NCI-H226 (cell line): Measurements from ENCODE around the gene NHERF1.

Experiments used
- DNase-seq: peaks from one replicate; pipeline ENCODE4 v3.0.0-alpha.2; 2015

The NHERF1 gene

DNA sequence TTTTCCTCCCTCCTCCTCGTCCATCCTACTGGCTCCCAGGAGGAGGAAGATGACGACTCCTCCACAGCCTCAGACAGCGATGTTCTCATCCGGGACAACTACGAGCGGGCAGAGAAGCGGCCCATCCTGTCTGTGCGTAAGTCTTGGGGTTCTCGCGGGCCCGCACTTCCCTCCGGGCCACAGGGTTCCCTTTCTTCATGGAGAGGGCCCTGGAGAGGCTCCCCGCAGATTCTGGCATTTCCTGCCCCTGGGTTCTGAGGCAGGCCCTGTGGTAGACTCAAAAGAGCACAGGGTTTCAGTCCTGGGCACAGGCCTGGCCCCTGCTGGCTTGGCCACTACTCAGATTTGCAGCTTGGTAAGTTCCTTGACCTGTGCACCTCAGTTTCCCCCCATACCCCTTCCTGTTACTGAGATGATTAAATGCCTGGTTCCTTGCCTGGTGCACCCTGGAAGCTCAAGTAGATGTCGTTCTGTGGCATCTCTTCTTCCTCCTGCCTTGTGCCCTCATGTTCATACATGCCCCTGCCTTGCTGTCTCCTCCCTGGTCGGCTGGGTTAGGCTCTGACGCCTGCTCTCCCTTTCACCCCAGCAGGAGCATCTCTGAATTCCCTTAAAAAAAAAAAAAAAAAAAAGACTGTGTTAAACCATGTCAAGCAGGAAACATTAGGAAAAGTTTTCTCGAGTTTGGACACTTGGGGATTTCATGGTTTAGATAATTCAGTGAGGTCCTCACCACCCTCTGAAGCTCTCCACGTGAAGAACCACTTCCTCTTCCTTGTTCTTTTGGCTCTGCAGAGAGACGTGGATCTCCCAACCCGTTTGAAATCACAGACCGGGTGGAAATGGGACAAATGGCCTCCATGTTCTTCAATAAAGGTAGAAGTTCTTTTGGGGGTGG is 42.0 kb downstream of the NHERF1 start:
- DNase-seq = no peak

DNA sequence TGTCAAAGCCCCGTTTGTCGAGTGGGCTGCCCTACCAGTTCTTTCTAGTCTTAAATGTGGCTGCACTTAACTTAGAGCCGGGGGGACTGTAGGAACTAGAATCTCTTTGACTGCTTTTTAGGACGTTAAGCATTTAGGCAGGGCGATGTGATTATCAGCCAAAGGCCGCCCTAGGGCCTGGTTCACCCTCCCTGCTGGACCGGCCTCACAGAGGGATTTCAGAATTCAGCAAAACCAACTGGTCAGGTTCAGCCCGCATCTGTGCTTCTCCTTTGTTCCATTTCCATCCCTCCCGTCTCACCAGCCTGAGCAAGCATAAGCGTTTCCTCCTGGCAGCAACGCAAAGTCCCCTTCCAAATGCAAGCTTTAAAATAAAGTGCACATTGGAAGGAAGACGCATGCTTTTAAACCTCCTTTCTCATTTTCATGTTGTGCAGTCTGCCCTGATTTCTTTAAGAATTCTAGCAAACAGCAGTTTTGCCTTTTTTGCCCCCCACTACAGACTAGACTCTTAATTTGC is 44.2 kb downstream of the NHERF1 start:
- no peak for DNase-seq

DNA sequence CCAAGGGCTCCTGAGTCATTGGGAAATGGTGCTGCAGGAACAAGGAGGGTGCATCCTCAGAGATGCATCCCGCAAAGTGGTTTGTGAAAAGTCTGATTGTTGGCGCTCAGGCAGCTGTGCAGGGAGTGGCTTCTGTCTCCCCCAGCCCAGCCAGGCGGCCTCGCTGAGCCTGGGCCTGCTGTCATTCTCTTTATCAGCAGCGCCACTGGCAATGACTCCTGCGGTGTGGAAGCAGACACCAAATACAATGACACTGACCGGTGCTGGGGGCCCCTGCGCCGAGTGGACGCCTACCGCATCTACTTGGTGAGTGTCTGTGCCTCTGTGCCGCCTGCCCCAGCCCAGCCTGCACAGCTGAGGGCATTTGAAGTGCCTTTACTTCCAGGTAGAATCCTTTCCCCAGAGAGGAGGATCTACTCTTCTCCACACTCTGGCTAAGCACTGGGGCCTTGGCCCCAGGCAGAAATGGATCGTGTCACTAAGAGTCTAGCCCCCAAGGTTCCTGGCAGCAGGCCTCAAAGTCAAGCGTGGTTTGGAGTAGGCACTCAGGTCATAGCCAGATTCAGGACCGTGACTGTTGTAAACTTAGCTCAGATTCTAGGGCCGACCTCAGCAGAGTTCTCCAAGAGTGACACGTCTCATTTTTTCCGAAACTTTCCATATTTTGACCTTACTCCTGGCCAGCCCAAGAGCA is 47.0 kb downstream of the NHERF1 start:
- no peak for DNase-seq

DNA sequence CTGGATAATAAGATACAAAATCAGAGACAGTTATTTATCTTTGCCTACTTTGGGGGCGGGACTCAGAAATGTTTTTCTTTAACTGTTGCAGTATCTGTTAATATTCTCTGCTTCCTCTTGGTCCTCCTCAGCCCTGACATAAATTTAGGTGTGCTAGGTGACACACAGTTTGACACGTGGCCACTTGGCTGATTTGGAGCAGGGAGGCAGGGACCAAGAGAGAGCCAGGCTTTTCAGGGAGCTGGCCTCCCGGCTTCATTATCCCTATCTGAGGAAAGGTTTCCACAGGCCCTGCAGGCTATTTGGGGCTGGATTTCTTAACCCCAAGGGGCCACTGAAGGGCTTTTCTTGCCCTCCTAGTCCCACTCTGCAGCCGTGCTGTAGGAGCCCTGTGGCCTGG is 47.8 kb downstream of the NHERF1 start:
- DNase-seq = no peak

DNA sequence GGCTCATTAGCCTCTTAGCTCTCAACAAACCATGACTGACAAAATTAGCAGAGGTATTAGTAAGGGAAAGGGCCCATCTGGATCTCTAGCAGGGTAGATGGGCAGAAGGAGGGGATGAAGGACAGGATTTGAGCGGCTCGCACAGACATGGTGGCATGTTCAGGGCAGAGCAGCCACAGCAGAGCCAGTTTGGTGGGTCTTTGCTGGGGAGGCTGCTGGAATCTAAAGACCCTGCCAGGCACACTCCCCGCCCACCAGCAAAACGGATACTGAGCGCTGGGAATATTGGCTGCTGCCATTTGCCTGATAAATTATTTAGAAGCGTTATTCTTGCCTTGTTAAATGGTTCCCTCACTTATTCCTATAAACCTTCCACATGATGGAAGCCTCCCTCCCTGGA is 48.4 kb downstream of the NHERF1 start:
- no peak for DNase-seq

DNA sequence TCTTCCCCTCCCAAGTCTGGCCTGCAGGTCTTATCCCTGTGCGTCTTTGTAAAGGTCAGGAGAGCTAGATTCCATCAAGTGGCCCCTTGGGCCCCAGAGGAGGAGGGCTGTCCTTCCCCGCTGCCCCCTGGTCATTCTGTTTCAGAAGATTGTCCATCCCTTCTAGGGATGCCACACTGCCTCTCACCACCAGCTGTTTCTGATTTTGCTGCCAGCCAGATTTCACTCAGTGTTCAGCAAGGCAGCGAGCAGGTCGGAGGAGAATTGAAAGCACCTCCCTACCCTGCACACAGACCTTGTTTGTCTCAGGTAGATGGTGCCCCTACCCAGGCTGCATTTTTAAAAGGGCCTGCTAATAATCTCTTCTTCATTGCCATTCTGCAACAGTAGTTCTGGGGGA is 49.4 kb downstream of the NHERF1 start:
- no peak for DNase-seq

DNA sequence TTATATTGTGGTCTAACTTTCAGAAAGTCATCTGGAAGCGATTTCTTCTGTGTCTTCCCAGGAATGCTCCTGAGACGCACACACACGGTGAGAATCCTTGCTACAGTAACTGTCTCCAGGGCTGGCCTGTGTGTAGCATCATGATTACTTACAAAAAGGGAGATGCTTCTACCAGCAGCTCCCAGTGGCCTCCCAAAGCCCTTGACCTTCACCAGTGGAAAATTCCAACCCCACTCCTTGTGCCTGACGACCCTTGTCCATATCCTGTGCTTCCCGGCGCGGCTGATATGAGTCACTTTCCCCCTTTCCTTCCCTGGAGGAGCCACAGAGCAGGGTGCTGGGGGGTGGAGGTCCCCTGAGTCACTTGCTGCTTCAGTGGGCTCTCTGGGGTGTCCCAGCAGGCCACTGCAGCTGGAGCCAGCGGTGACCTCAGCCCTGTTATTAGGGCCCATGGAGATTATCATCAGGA is 49.8 kb downstream of the NHERF1 start:
- DNase-seq = no peak

DNA sequence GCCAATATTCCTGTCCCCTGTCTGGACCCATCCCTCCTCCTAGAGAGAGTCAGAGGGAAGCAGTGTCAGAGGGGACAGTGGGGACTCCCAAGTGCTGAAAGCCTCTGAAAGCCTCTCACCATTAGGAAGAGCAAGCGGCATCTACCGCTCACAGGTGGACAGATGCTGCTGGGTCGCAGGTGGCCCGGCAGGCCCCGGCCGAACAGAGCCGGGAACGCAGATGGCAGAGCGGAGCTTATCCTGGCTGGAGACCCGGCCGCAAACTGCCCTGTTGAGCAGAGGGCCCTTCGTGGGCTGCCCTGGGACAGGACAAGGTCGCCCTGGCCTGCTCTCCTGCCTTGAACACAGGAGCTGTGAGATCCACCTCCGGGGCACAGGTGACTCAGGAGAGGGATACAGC is 50.7 kb downstream of the NHERF1 start:
- no peak for DNase-seq

DNA sequence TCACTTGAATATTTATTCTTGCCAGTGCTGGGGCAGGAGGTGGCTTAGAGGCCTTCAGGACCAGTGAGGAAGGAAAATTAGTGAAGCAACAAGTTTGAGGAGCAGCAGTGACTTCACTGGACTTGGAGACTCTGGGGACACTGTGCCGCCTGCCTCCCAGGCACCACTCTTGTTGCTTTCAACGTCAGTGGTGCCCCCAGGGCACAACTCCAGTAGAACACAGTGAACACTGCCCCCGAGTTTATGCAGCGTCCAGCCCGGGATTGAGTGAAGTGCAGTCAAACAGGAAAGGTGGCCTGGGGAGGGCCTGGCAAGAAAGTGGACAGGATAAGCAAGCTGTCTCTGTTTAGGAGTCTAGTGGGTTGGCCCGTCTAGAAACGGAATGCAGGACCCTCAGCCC is 52.1 kb downstream of the NHERF1 start:
- no peak for DNase-seq

DNA sequence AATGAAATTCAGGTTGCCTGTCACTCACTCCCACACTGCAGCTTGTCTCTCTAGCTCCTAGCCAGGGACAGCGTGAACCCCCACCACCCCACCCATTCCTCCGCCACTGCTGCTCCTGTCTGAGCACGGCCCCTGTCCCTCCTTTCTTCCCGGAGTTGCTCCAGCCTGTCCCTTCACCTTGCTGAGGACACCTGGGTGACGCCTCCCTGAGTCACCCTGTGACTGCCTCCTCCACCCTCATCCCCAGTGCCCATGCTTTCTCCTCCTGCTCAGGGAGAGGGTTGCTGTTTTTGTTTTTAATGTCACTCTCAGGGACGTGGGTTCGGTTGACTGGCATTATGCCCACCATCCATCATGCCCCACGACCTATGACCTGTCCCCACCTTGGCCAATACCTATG is 53.5 kb downstream of the NHERF1 start:
- no peak for DNase-seq

DNA sequence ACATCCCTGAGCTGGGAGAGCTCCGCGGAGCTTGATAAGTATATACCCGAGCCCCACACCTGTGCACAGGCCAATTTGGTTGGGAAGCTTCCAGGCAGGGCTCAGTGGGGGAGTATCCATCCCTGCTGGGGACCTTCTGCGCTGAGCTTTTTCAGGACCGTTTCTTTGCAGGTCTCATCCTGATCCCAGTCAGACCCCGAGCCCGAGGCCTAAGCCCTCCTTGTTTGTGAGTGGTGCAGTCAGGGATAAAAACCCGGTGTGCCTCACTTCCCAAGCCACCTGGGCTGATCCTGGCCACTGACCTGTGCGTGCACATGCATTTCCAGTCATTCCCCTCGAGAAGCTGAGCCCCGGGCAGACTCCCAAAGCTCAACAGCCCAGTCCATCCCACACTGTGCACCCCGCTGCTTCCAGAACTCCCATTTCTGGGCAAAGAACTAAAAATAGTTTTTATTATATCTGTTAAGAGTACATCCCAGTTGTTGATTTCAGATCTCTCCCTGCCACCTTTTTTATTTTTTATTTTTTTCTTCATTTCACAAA is 55.0 kb downstream of the NHERF1 start:
- DNase-seq = no peak

DNA sequence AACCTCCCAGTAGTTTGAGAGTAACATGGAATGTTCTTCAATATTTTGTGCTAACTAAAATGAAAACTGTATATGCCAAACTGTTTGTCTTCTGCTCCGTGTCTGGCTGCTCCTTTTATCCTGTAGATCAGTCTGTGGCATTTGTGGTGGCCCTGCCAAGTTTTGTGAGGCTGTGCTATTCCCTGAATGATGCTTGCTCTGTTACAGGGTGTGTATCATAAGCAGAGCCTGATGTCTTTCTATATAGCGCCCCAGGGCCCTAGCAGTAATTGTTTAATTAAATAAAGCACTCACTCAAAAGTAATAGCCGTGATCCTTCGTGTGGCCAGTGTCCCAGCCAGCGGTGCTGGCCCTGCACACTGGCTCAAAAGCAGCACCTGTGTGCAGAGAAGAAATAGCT is 55.5 kb downstream of the NHERF1 start:
- no peak for DNase-seq

DNA sequence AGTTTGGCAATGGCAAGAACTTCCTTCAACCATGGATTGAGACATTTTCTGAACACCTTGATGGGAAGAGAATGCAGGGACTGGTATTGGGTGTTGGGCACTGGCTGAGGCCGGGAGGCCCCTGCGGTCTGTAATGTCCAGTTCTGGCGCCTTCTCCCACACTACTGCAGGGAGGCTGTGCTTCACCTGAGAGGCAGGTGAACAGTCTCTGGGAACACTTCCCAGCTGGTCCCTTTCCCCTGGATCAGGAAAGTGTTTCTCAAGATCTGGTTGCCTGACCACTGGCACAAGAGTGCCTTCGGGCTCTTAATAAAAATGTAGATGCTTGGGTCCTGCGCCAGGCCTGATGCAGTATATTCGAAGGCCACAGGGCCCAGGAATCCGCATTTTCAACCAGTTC is 56.3 kb downstream of the NHERF1 start:
- DNase-seq = no peak

DNA sequence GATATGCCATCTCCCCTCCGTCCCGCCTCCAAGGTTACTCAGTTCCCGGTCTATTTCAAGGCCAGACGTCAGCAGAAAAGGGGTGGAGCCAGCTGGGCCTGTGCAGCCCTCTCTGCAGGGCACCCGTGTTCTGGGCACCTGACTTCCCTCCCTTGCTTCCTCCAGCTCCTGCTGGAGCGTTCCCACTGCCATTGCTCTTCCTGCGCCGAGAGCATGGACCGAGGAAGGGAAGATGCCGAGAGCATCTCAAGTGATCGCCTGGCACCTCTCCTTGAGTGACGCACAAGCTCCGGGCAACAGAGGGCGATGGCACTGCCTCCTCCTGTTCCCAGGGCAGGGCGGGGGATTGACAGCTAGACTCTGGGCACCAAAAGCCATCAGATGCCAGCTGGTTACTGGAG is 57.2 kb downstream of the NHERF1 start:
- no peak for DNase-seq

DNA sequence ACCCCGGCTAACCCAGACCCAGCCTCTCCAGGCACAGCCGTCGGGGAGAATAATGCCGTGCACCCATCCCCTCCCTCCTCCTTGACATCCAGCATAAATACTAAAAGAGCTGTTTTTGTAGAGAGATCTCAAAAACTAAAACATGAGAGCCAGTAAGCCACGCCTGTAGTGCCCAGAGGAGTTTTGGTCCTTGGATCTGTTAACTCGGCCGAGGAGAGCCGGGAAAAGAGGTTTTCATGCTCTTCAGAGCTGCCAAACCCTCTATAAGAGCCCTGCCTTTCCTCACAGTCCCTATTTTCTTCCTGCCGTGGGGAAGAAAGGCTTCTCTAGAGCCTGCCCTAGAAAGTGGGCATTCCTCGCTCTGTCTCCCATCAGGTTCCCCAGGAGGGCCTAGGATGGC is 57.9 kb downstream of the NHERF1 start:
- no peak for DNase-seq

DNA sequence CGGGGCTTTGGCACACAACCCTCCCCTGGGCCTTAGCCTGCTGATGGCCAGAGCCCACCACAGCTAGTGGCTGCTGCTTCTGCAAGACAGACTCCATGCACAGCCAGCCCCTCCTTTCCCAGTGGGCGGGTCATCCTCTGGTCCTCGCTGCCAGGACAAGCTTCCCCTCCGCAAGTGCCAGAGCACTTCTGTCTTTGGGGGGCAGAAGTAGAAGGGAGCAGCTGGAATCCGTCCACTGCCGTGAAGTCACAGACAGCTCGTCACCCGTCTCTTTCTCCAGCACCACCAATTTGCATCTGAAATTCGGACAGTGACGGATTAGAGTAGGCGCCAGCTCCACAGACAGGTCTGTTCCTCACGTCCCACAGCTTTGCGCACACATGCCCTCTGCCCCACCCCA is 59.0 kb downstream of the NHERF1 start:
- no peak for DNase-seq

DNA sequence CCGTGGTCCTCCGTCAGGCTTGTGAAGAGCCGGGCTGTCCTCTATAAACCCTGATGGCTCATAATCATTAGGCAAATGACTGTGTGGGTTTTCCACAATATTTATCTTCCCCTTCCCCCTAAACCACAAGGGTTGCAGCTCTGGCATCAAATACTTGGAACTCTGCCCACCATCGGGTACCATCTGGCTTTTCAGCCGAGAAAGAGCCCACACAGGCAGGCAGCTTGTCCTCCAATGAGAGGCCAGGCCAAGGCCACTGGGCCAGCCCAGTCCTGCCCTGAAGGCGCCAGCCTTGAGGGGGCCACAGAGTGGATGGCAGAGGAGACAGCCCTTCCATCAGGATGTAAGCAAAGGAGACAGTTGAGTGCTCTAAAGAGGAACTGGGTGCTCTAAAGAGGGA is 59.5 kb downstream of the NHERF1 start:
- no peak for DNase-seq

DNA sequence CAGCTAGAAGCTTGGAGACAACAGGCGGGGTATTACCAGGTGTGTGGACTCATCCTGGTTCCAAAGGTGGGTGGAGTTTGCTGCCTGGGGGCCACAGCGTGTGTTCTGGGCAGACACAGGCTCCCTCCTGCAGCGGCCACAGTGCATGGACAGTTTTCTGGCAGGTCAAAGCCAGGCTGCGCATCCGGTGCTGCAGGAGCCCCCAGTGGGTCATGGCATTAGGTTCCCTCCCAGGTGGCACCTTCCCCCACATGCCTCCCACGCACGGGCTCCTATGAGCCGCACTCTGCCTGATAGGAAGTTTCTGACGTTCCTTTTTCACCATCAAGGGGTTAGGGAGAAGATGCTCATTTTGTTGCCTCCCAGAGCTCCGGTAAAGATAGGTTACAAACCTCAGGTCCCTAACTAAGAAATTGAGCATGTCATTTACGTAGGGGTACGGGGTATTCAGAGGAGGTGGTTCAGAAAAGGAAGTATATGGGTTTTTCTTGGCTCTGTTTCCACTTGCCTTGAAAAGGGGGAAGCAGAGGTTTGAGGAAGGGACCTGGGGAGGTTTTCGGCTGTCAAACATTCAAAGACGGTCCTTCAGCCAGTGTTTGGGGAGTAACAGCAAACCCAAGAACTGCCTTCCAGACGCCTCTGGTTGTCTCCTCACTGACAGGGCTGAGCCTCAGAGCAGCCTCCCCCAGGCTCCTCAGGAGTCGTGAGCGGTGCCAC is 60.4 kb downstream of the NHERF1 start:
- no peak for DNase-seq

DNA sequence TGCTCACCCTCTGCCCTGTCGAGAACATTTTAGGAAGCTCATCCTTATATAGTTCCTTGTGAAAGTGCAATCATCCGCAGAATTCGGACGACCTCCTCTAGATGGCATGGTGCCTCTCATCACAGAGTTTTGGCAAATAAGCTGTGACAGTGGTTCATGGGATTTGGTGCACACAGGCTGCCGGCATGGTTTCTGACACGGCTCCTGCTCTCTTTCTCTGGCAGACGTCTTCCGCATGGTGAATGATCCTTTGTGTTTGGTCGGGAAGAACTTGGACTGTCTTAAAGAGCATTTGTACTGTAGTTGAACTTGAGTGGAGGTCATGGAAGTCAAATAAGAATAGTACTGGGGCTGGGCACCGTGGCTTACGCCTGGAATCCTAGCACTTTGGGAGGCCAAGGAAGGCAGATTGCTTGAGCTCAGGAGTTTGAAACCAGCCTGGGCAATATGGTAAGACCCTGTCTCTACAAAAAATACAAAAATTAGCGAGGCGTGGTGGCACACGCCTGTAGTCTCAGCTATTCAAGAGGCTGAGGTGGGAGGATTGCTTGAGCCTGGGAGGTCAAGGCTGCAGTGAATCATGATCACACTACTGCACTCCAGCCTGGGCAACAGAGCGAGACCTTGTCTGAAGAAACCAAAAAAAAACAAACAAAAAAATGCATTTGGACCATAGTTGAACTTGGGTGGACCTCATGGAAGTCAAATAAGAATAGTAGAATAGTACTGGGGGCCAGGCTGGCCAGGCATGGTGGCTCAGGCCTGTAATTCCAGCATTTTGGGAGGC is 62.5 kb downstream of the NHERF1 start:
- DNase-seq = no peak

DNA sequence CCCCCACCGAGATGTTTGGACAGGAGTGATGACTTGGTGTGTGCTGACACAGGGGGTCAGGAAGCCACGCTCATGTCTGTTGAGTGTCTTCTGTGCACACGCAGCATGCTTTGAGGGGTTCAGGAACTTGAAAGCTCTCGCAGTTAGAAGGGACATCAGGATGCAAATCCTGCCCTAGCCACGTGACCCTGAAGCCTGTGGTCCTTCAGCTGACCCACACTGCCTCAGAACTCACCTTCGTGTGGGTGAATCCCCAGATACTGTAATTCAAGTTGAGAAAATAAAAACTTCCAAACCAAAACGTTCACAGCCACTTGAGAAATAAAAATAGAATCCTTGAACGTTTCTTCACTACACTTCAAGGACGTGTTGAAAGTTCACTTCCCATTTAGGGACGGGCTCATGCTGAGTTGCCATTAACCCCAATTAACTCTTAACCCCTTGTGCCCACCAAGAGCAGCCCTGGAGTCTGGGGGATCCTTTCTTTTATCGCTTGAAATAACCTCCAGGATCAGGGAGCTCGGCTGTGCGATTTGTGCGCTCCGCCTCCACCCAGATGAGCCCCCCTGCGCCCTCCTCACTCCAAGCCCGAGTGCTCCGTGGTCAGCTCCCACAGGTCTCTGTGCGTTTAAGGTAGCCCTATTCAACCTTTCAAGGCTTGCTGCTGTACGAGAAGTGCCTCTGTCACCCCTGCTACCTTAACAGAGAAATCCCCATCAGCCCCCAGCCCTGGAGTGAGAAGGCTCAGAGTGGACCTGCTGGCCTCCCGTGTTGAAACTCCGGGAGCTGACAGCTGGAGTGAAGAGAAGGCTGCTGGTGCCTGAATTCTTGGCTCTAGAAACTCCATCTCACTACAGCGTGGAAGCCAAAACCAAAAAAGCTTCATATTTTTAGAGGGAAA is 63.9 kb downstream of the NHERF1 start:
- DNase-seq = no peak

DNA sequence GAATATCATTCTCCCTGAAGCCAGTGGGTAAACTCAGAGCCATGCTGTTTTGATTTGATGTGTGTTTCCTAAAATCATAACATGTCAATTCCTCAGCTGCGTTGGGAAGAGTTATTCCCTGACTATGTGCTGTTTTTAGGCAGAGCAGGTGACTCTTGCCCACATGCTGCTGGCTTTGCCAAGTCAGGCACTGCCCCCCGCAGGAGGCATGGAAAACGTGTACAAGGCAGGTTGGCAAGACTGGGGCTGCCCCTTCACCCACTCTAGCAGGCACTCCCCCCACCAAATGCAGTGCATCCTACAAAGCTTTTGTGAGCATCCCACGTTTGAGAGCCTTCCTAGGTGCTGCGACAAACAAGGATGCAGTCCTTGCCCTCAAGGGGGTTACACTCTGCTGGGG is 66.0 kb downstream of the NHERF1 start:
- no peak for DNase-seq
